Spinal cord (tissue), 10 donors: ENCODE data around the gene CDYL. TPM values are rescaled to one million over a fixed set of nuclear protein-coding genes. Genes with fewer than 3 reads are reported as not detected.

Experiments used
- DNase-seq, 6 donors: peaks; one replicate each; pipeline versions ENCODE4 v3.0.0 to v3.0.0-alpha.2; 2013 to 2015; ENCODE audit warnings: low spot score in 6 of 6, low read depth in 4 of 6
- H3K27ac ChIP-seq: one replicate; pipeline ENCODE4 v1.5.1; 2013; ENCODE audit warnings: low read depth, low read length, control low read depth
- H3K27me3 ChIP-seq: one replicate; pipeline ENCODE4 v1.6.1; 2013; ENCODE audit warnings: low read length; ENCODE audit not compliant: control insufficient read depth, insufficient read depth
- H3K36me3 ChIP-seq: one replicate; pipeline ENCODE4 v1.6.1; 2013; ENCODE audit warnings: low read length; ENCODE audit not compliant: control insufficient read depth, insufficient read depth
- H3K4me1 ChIP-seq: one replicate; pipeline ENCODE4 v1.6.1; 2013; ENCODE audit warnings: low read length; ENCODE audit not compliant: control insufficient read depth, insufficient read depth
- H3K4me3 ChIP-seq: one replicate; pipeline ENCODE4 v1.5.1; 2013; ENCODE audit warnings: low read depth, low read length, control low read depth
- H3K9me3 ChIP-seq: one replicate; pipeline ENCODE4 v1.6.1; 2013; ENCODE audit warnings: low read length; ENCODE audit not compliant: control insufficient read depth, insufficient read depth
- WGBS: methylation state at CpG from one replicate; pipeline ENCODE4 v1.1.5; 2013; ENCODE audit warnings: missing lambda C conversion rate; ENCODE audit not compliant: insufficient coverage; 5-methylcytosine and 5-hydroxymethylcytosine counted together
- polyA plus RNA-seq, 2 donors: library from polyadenylated mRNA; unstranded; fragments of 120-200 nt; gene quantifications; one replicate each; pipeline ENCODE4 v1.2.1, GENCODE V29; 2013; ENCODE audit not compliant: insufficient read length in 2 of 2
- total RNA-seq, 2 donors: library from RNA; depleted of rRNA in 1 of 2; stranded (reverse); fragments of 120-200 nt in 1 of 2; fragments of >200 nt in 1 of 2; gene quantifications; one replicate each; pipeline versions ENCODE4 v1.2.3 to v1.2.4, GENCODE V29; 2013 to 2014
- donor health status: healthy.

Gene CDYL
- total and polyA plus RNA-seq, 4 donors: 15.4 to 51.7 (median 28.9) TPM

DNA sequence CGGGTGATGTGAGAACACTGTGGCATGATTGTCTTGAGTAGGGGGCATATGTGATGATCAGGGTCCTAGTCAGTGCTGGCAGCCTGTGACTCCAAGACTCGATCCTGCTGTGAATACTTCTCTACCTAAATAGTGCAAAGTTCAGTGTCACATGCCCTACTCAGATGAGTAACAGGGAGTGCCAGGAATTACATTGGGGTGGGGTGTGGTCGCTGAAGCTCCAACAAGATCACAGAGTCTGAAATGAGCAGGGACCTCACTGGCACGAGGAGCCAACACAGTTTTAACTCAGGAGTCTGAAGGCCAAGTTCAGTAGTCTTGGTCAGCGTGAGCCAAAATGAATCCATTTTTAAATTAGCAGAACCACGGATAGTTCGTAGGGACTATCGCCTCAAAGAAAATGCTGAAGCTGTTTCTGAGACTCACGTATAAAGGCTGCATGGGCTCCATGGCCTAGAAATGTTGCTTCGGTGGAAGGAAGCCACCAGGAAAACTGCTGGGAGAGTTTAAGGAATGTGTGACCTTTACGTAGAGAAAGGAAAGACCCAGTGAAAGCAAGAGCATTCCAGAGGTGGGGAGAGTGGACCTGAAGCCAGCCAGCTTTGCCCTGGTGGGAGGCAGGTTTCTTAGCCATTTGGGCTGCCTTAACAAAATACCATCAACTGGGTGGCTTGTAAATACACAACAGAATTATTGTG lies 155.5 kb downstream of the CDYL start:
- DNase-seq: no peak
- H3K9me3 ChIP-seq: no peaks in the 10 kb centered on the region
- peaks cover 13% of the 10 kb centered on the region for H3K4me1 ChIP-seq
- peaks cover 5% of the 10 kb centered on the region for H3K36me3 ChIP-seq
- WGBS: 95% methylated on average over 10 of the region's 11 CpGs
- no peak overlapping the region for H3K4me3 ChIP-seq
- H3K27ac ChIP-seq: no peak overlapping the region
- no peaks in the 10 kb centered on the region for H3K27me3 ChIP-seq

DNA sequence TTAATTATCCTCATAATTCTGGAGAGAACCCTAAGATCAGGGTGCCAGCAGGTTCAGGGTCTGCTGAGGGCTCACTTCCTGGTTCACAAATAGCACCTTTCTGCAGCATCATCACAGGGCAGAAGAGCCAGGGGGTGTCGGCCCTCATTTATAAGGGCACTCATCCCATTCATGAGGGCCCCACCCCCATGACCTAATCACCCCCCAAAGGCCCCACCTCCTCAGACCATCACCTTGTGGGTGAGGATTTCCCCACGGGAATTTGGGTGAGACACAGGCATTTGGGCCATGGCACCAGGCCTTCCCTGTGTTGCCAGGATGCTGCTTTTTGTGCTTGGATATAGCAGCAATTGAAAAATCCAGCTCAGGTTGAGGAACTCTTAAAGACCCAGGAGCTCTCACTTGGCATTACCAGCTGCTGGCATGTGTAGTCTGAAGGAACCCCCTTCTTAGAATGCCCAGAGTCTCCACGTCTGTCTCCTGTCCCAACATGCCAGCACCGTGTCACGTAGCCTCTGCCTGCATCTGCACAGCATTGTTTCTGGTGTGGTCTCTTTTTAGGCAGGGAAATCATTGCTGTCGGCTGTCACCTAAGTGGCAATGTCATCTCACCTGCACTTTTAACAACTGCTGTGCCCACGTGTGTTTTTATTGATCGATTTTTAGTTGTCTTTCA lies 156.2 kb downstream of the CDYL start:
- Histone ChIP-seq H3K4me1 (peaks cover 13% of the 10 kb centered on the region), H3K4me3 (no peak overlapping the region), H3K27me3 (no peaks in the 10 kb centered on the region), H3K27ac (no peak overlapping the region), H3K9me3 (no peaks in the 10 kb centered on the region), H3K36me3 (peaks cover 5% of the 10 kb centered on the region)
- WGBS: 93% methylated on average over 6 of the region's 8 CpGs
- DNase-seq: no peak

DNA sequence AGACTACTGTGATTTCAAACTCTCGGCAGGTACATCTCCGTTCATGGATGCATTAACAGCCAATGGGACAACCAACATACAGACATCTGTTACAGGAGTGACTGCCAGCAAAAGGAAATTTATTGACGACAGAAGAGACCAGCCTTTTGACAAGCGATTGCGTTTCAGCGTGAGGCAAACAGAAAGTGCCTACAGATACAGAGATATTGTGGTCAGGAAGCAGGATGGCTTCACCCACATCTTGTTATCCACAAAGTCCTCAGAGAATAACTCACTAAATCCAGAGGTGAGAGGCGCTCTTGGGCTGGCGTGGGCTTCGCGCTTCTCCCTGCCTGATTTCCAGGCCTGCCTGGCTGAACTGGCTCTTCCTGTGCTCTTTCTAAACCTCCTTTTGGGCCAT lies 159.3 kb downstream of the CDYL start:
- Histone ChIP-seq H3K4me1 (peaks cover 12% of the 10 kb centered on the region), H3K9me3 (no peaks in the 10 kb centered on the region)

DNA sequence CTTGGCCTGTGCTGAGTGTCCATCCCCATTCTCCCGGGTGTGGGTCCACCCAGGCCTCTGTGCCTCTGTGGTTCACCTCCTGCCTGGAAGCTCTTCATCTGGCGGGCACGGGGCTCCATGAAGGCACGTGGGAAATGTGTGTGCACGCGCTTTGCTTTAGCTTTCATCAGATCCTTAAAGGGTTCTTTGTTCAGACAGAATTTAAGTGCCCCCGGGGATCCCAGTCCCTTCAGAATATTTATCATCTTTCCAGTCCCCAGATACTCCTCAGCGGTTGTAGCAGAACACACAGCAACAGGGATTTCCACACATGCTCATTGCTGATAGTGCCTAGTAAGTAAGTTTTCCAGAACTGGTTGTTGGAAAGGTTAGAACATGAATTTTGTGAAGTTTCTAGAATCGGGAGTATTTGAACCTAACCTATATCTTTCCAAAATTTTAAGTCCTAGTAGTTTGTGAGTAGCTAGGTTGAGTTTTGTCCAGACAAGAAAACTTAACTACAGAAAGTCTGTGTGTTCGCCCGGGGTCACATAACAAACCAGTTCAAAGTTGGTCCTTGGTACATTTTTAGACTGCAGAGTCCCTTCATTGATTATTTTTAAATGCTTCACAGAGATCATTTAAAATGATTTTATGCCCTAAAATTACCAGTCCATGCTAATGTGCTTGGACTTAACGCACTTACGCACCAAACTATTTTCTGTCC lies 159.9 kb downstream of the CDYL start:
- WGBS: 34% methylated on average over 7 of the region's 13 CpGs
- Histone ChIP-seq H3K36me3 (peaks cover 5% of the 10 kb centered on the region), H3K27ac (no peak overlapping the region), H3K4me3 (no peak overlapping the region), H3K4me1 (peaks cover 18% of the 10 kb centered on the region), H3K9me3 (no peaks in the 10 kb centered on the region), H3K27me3 (no peaks in the 10 kb centered on the region)
- DNase-seq: peak in 1 of 6 donors; percentile 6

More for the DNA sequence above, 159.3 kb downstream of the CDYL start:
- Histone ChIP-seq H3K27me3 (no peaks in the 10 kb centered on the region), H3K36me3 (peaks cover 5% of the 10 kb centered on the region), H3K27ac (no peak overlapping the region), H3K4me3 (no peak overlapping the region)
- no peak for DNase-seq
- WGBS: 85% methylated on average over 8 of the region's 10 CpGs

DNA sequence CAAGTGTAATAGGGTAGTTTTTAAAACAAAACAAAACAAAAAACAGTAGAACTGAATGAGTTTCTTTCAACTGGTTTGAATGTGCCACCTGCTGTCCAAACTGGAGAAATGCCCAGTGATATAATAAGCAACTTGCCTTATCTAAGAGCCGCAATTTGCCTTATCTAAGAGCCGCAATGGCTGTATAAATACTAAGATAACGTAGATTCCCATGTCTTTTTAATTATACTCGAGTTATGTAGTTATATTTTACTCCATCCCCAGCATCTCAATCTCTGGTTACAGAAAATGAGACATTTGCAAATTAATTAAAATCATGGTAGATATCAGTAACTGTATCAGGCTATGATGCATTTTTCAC lies 160.5 kb downstream of the CDYL start:
- Histone ChIP-seq H3K36me3 (peaks cover 5% of the 10 kb centered on the region), H3K27me3 (no peaks in the 10 kb centered on the region), H3K9me3 (no peaks in the 10 kb centered on the region), H3K4me1 (peaks cover 20% of the 10 kb centered on the region), H3K4me3 (no peak overlapping the region), H3K27ac (no peak overlapping the region)
- DNase-seq: peak in 5 of 6 donors; percentile 38 to 89 (median 43)
- no CpG with 5 or more reads among the region's 4 CpGs for WGBS

DNA sequence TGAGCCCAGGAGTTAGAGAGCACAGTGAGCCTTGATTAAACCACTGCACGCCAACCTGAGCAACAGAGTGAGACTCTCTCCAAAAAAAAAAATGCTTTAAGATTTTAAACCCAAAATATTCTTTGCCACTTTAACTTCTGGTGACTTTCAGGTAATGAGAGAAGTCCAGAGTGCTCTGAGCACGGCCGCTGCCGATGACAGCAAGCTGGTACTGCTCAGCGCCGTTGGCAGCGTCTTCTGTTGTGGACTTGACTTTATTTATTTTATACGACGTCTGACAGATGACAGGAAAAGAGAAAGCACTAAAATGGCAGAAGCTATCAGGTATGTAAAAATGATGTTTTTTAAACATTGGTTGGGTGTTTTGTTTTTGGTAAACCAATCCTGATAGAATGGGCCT lies 161.2 kb downstream of the CDYL start:
- Histone ChIP-seq H3K9me3 (no peaks in the 10 kb centered on the region), H3K27ac (no peak overlapping the region), H3K36me3 (peaks cover 5% of the 10 kb centered on the region), H3K4me1 (peaks cover 17% of the 10 kb centered on the region), H3K27me3 (no peaks in the 10 kb centered on the region), H3K4me3 (no peak overlapping the region)
- no peak for DNase-seq
- WGBS: 95% methylated on average over 6 of the region's 9 CpGs

DNA sequence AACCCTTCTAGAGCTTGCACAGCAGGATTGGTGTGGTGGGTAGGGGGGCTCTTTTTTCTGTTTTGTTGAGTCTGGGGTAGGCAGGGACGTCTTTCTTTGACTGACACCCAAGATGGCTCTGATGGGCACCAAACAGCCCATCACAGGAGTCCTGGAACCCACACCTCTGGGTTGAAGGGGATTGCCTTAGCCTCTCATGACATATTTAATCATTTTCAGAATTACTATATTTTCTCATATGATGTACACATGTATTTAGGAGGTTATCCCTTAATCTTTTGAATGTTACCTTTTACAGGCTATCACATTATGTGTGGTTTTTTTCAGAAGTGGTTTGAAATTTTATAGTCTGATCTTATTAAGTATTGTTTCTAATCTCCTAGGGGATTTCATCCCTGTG lies 163.0 kb downstream of the CDYL start:
- peaks cover 13% of the 10 kb centered on the region for H3K4me1 ChIP-seq
- H3K27ac ChIP-seq: no peak overlapping the region
- H3K4me3 ChIP-seq: no peak overlapping the region
- H3K36me3 ChIP-seq: peaks cover 6% of the 10 kb centered on the region
- H3K27me3 ChIP-seq: no peaks in the 10 kb centered on the region
- H3K9me3 ChIP-seq: no peaks in the 10 kb centered on the region
- WGBS: no CpG with 5 or more reads among the region's 1 CpG
- no peak for DNase-seq

DNA sequence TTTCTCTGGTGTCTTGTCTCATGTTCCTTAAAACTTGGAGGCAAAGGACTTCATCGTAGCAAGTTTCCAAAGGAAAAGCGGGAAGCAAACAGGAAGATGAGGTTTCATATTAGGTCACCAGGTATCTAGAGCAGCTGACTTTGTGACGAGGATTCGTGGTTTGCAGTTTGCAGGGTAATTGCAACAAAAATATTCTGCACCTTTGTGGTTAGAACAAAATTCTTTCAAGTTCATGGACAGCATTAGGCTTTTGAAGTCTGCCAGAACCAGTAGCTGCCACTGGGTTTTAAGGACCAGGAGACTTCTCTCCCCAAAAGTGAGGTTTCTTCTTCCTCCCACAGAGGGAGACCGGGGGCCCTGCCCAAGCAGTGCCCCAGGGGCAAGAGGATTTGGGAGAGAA lies 164.2 kb downstream of the CDYL start:
- no peaks in the 10 kb centered on the region for H3K27me3 ChIP-seq
- H3K36me3 ChIP-seq: peaks cover 11% of the 10 kb centered on the region
- H3K4me3 ChIP-seq: no peak overlapping the region
- 89% methylated on average over 5 of the region's 5 CpGs for WGBS
- no peak for DNase-seq
- H3K9me3 ChIP-seq: no peaks in the 10 kb centered on the region
- H3K4me1 ChIP-seq: peaks cover 13% of the 10 kb centered on the region
- no peak overlapping the region for H3K27ac ChIP-seq

DNA sequence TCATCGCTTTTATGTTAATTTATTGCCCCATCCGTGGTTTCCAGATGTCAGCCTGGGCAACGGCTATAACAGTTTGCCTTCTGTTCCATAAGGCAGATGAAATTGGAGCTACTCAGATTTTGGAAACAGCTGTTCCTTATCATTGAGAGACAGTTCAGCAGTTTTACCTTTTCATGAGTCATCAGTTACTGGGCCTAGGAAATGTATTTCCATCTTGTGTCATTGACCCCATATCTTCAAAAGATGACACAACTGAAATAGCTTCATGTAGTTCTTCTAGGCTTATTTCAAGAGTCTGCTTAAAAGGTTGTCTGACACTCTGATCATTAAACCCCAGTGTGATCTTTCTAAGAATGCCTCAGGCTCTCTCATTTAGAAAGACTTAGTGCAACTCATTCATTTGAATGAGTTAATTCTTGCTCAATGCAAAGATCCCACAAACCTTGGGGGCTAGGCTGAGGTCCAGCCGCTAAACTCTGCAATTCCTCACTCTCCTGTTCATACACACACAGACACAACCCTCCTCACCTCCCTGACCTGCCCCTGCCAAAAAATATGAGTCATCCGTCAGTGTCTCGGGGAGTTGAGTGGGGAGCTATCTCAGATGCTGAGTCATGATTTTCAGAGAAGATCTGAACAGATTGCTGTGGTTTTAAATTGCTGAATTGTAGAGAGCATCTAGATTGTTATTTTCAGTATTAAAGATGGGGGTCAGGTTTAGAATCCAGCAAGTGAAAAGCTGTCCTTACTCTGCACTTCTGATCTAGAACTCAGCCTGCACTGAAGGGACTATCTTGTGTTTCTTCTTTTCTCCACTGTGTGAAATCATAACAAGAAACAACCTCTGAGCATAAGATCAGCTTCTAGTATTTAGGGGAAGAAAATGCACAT lies 165.8 kb downstream of the CDYL start:
- Histone ChIP-seq H3K27ac (no peak overlapping the region), H3K36me3 (peaks cover 22% of the 10 kb centered on the region), H3K4me1 (peaks cover 9% of the 10 kb centered on the region), H3K4me3 (no peak overlapping the region), H3K9me3 (no peaks in the 10 kb centered on the region), H3K27me3 (no peaks in the 10 kb centered on the region)
- 49% methylated on average over 5 of the region's 6 CpGs for WGBS
- DNase-seq: peak in 2 of 6 donors; percentile 20 to 47
